GM19023 (cell line): ENCODE measurements around the gene HDAC4.

Source experiments
- ATAC-seq: cut with Tn5 transposase; IDR thresholded peaks from one replicate; pipeline ENCODE4 v1.9.1; 2021; ENCODE audit warnings: mild to moderate bottlenecking, moderate library complexity; ENCODE audit not compliant: unreplicated experiment

The HDAC4 gene

DNA sequence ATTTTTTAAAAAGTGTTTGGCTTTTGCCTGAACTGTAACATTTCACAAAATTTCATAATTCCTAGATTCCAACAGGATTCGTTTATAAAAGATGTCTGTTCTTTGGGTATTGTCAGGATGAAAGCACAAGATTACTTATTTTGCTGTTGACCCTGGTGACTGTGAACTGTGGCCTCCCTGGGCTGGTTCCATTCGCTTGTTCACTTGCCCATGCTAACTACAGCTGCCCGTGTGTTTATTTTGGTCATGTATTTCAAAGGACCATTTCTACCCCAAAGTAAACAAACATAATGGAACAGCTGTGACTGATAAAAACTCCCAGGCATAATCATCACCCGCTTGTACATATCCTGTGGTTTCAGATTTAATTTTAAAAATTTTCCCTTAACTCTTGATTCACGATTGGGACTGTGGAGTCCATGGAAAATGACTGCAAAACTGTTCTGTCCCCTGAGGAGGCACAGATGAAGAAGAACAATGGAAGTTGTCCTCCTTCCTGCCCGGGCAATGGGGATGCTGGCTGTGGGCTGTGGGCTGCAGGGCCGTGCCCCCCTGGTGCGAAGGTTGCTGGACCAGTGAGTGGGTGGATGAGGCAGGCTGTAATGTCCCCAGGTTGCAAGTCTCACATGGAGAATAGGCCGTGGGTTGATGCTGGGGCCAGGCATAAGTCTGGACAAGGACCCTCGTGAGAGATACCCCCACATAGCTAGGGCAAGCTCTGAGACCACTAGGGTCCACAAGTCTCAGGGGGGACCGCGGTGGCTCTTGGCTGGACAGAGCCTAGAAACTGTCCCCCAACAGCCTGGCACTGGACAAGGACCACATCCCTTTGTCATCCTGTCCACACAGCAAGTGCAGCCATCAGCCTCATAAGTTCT is 28.9 kb upstream of the HDAC4 start:
- no peak for ATAC-seq

GRCh38 chr2:239425631-239426030 is 24.8 kb upstream of the HDAC4 start:
- no peak for ATAC-seq

DNA sequence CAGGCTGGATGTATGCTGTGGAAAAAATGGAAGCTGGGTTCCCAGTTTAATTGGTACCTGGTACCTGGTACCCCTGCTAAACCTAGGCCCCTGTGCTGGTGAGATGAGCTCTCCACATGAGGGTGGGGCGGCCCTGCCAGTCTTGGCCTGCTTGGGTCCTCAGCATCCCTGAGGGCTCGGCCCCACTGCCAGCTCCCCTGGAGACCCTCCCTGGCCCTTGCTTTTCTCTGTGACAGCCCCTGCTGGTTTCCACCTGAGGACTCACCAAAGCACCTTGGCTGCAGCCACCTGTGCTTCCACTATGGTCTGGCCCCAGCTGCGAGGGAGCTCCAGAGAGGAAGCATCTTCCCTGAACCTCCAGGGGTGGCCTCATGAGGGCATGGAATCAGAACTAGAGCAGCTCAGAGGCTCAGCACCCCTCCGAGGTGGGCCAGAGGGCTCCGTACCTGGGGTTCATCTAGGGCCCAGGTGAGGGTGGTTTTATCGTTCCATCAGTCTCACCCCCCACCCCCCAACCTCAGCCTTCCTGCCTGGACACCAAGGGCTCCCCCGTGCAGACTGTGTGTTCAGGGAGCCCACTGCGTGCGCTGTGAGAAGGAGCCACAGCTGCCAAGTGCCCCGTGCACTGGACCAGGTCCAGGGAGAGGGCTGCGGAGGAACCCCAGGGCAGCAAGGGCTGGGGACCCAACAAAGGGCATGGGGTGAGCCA is 23.7 kb upstream of the HDAC4 start:
- no peak for ATAC-seq

GRCh38 chr2:239423551-239423950 is 22.7 kb upstream of the HDAC4 start:
- no peak for ATAC-seq

- ATAC-seq: no peak
Observed at GRCh38 chr2:239421851-239422250, 21.0 kb upstream of the HDAC4 start.

DNA sequence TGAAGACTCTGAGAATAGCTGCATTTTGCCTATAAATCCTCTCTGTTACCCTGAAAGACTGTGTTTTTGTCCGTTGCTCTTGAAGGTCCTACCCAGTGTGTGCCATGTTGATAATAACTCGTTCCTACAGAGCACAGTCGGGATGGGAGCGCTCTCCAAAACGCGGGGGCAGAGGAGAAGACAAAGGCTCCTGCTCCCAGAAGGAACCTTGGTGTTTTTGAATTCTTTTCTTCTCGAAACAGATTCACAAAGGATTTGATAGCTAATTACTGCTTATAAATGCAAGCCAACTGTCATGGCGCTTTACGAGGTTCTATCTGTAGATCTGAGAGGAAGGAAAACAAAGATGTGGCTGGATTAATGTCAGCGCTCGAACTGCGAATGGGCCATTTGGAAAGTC is 19.3 kb upstream of the HDAC4 start:
- no peak for ATAC-seq

DNA sequence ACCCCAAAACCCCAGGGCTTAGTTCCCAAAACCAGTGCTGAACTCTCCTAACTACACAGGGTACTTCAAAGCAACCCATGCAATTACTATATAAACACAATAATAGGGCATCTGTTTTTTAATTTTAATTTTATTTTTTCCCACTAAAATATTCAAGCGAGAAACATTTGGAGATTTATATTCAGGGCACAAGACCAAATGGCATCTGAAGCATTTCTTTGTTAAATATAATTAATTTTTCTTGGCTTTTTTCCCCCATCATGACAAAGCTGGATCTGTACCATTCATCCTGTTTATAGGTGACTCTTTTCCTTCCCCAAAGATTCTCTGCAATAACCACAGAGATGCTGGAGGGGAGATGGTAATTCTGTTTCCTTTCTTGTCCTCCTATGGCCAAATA is 18.1 kb upstream of the HDAC4 start:
- no peak for ATAC-seq

DNA sequence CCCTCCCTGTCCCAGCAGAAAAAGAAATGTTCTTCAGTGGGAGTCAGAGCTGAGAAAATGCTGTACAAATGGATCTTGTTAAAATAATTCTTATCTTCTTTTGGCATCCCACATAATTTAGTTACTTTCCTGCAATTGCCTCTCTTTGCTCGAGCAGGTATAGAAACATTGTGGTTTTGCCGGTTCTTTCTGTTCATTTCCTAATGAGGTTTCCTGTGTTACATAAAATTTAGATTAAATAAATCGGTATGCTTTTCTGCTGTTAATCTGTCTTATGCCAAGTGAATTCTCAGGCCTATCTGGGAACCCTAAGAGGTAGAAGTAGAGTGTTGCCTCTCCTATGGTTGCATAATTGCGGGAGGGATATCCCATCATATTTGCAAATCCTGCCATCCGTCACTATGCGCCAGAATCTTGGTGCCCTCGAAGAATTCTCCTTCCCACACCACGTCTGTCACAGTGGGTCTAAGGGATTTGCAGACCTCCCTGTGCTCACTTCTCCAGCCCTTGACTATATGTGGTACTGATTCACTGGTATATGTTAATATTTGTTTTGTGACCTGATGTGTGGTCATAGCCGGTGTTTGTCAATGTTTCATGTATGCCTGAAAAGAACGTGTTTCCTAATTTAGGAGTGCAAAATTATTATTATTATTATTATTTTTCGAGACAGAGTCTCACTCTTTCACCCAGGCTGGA is 12.2 kb upstream of the HDAC4 start:
- ATAC-seq: no peak

- ATAC-seq: no peak
Observed at GRCh38 chr2:239411549-239412319, 10.9 kb upstream of the HDAC4 start.

DNA sequence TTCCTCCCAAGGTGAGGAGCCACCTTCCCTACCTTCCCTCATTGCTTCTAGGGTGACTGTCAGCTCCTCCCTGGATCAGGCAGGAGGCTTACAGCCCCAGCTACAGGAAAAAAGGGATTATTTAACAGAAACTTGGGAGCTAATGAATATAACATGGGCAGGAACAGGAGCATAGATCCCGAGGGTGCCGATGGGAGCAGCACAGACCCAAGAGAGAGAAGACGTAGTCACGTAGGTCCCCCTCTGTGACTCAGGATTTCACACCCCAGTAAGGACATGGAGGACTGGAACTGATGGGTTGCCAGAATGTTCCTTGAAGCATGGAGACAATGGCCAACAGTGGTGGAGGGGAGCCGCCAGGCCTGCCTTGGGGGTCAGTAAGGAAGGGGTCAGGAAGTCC is 10.3 kb upstream of the HDAC4 start:
- no peak for ATAC-seq

GRCh38 chr2:239409976-239410375 is 9.2 kb upstream of the HDAC4 start:
- ATAC-seq: no peak

DNA sequence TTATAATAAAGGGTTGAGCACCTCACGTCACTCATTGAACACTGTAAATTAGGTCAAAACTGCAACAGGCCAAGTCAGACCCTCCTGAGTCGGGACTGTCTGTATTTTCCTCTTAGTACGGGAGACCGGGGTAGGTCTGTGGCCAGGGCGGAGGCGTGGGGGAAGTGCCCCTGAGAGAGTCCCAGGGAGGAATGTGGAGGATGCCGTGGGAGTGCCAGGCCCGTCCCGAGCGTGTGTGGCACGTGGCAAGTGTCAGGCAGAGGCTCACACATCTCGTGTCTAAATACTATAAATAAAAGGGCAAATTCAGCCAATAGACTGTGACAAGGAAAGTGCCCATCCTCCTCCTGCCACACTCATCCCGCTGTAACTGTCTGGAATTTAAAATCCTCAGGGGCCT is 6.3 kb upstream of the HDAC4 start:
- ATAC-seq: no peak

GRCh38 chr2:239406316-239406995 is 5.6 kb upstream of the HDAC4 start:
- ATAC-seq: no peak

DNA sequence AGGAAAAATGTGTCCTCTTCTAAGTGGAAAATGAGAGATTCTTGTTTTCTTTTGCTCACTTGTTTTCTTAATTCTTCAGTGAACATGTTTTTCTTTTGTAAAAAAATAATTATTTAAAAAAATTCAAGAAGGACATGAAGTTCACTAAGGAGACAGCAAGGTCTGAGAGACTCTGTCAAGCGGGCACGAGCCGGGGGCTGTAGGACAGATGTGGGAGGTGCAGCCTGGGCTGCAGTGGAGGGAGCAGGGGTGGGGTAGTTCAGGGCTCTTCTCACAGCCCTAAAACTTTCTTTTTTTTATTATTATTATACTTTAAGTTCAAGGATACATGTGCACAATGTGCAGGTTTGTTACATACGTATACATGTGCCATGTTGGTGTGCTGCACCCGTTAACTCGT is 4.3 kb upstream of the HDAC4 start:
- no peak for ATAC-seq

- no peak for ATAC-seq
Observed at GRCh38 chr2:239402666-239403065, 1.8 kb upstream of the HDAC4 start.

DNA sequence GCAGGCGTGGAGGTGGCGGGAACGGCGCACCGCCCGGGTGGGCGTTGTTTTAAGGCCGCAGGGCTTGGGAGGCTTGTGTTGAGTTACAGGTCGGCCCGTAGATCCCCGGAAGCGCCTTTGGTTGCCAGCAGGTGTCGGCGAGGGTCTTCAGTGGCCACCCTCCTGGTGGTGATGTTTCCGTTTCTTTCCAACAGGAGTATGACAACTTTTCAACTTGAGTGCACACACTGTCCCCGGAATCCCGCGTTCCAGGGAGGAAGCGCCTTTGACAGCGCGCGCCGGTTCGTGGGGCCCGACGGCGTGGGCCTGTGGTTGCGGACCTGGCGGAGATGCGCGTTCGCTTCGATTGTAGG is 1.0 kb upstream of the HDAC4 start:
- peak; percentile 6 for ATAC-seq

DNA sequence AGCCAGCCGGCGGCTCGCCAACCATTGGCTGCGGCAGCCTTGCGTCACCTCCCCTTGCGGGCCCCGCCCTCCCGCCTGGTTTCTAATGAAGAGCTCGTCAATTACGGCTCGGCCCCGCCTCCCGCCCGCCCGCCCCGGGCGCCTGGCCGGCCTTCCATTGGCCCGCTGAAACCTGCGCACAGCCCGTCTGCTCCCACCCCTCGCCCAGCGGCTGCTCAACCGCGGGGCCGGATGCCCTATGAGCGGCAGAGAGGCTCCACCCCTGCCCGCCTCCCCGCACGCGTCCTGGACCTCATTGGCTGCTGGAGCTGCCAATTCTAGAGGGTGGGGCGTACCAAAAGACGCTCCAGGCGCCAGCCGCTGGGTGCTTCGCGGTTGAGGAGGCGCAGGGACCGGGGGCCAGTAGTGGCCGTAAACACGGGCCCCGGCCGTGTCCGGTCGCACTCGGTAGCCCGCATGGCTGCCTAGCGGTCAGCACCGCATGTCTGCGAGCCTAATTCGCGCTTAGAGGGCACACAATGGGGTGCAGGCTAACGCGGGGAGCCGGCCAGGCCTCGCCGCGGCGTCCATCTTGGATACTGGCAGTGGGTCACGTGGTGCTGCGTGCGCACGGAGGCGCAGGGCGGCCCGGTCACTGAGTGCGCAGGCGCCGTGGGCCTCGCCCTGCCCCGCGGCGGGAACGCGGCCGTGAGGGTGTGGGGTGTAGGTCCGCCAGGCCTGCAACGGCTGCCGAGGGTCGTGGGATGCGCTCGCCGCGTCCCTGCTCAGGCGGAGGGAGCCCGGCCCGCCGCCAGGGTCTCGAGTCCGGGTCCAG is 454 bp upstream of the HDAC4 start:
- peak; percentile 90 for ATAC-seq

DNA sequence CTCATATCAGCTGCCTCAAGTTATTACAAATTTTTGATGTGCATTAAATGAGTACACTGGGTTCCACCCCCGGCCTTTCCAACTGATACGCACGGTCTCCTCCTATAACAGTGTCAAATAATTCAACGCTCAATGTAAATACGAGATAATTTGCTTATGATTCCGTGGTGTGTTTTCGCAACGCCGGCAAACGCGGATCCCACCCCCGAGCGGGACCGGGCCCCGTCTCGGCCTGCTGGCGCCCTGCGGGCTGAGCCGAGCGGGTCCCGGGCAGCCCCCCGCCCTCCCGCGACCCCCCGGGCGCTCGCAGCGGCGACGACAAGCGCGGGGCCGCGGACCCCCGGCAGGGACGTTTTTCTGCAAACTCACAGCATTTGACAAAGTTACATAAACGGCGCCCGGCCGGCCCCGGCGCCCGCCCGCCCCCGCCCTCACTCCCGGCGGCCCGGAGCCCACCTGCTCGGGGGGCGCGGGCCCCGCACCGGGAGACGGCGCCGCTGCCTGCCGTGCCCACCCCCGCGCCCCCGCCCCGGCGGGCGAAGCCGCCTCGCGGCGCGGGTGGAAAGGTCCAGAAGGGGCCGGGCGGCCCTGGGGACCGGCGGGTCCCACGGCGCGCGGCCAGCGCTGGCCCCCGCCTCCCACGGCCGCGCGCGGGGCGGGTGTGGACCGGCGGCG is 762 bp downstream of the HDAC4 start:
- no peak for ATAC-seq

DNA sequence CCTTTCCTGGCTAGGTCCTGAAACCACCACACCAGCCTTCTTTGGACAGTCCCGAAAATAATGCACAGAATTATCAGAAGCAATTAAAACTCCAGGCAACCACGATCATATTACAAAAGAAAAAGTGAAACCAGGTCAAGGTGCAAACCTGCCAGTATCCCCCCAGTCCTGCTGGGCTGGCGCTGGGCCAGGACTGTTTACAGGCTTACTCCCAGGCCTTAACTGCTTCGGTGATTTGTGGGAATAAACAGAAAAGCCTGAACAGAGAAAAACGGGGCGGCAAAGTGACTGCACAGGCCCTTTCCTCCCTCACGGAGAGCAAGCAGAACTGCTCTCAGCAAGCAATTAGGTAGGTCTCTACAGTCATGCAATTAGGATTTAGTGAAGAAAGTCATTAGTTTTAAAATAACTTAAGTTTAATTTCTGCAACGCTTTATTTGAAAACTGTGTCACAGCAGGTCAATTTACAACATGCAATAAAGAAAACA is 1.3 kb downstream of the HDAC4 start:
- no peak for ATAC-seq
